Stimulated activated naive CD4-positive, alpha-beta T cell treated with Interleukin-2 at 50 U/mL for 16 hours (primary cell): ENCODE measurements around the gene TUBGCP6.
A peak's percentile ranks its signal among the peaks of the same experiment; 100 is the strongest.

Experiments
- DNase-seq: peaks from one replicate; lab custom pipeline; 2025; lab: John Stamatoyannopoulos, UW

Gene TUBGCP6

DNA sequence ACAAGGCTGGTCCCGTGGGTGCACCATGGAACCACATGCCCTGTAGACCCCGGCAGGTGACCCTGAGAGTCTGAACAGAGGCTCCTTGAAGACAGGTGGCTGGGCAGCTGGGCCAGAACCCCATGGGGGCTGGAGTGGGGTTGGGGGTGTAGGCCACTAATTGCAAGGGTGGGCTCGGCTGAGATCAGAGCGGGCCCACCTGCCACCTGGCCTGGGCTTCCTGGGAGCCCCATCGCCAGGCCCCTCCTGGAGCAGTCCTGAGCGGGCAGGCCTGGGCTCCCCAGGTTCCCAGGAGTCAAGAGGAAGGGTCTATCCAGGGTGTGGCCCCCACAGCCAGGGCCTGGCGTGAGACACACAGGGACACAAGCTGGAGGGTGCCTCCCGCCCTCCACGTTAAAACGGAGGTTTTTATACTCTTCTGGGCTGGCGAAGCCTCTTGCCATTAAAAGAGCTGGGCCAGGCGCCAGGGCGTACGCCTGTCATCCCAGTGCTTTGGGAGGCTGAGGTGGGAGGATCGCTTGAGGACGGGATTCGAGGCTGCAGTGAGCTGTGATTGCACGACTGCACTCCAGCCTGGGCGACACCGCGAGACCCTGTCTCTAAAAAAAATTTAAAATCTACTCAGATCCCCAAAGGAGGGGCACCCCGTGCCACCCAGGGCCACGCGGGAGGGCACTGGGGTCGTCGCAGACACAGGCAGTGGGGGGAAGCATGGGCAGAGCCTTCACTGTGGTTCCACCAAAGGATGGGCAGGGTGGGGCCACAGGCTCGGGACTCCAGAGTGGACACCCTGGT, 63.9 kb downstream of the TUBGCP6 start:
- no peak for DNase-seq

DNA sequence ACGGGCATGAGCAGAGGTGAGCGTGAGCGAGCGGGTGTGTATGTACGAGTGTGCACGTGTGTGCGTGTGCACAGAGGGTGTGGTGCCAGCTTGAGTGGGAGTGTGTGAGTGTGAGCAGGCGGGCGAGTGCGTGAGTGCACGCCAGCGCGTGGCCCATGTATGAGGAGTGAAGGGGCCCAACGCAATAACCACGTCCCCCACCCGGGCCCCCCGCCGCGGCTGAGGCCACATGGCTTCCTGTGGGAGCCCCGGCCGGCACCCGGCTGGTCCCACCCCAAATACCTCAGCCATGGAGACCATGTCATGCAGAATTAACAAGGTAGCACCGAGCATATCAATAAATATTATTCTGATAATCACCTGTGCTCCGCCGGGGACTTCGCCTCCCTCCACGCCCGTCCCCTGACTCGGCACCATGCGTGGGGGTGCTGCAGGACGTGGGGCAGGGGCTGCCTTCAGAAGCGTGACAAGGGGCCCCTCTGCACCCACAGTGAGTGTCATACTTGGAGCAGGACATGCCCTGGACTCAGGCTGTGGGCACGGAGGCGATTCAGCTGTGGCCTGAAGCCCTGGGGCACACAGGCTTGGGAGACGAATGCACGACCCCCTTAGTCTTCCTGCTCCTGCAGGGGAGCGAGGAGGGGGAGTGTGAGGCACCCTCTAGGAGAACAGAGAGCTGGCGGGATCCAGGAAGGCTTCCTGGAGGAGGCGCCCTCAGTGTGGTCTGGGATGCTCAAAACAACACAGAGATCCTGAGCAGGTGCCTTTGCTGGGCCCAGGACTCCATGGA, 64.7 kb downstream of the TUBGCP6 start:
- DNase-seq = no peak

DNA sequence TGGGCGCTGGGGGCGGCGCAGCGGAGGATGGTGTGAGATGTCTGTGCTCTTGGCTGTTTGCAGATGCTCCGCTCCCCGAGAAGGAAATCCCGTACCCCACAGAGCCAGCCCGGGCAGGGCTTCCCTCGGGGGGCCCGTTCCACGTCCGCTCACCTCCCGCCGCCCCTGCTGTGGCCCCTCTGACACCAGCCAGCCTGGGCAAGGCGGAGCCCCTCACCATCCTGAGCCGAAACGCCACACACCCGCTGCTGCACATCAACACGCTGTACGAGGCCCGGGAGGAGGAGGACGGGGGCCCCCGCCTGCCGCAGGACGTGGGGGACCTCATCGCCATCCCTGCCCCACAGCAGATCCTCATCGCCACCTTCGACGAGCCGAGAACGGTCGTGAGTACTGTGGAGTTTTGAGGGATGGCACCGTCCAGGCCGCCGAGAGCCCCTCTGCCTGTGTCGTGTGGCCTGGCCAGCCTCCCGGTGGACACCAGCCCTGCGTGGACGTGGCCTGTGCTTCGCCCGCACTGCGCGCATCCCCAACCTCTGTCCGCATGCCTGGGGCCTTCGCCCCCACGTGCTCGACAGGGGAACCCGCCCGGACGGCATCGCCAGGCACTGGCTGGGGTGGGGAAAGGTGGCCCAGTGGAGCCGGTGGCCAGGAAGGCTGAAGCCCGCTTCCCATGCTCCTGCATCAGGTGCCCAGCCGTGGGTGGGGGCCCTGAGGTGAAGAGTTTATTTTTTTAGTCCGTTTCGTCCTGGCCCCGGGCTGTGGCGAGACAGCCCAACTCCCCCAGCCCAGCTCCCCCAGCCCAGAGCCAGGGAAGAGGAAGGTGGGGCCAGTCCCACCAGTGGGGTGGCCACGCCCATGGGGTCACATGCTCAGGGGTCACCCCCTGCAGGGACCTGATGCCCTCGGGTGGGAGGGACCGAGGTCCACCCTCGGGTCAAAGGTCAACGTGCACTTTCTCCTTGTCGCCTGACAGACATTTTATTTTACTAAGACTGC, 65.7 kb downstream of the TUBGCP6 start:
- DNase-seq = no peak

DNA sequence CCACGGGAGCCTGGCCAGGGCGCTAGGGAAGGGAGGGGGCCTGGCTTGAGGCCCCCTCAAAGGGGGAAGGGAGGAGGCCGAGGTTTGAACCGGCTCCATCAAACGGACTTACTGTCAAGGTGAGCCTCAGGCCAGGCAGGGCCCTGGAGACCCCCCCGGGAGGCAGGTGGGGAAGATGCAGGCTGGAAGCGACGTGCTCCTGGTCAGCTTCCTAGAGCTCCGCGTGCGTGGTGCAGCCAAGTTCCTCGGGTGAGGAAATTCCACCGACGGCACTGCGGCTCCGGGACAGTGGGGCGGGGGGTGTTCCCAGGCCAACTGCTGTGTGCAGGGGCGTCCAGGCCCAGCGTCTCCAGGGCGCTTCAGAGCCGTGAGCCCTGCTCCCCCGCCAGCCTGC, 66.4 kb downstream of the TUBGCP6 start:
- no peak for DNase-seq

DNA sequence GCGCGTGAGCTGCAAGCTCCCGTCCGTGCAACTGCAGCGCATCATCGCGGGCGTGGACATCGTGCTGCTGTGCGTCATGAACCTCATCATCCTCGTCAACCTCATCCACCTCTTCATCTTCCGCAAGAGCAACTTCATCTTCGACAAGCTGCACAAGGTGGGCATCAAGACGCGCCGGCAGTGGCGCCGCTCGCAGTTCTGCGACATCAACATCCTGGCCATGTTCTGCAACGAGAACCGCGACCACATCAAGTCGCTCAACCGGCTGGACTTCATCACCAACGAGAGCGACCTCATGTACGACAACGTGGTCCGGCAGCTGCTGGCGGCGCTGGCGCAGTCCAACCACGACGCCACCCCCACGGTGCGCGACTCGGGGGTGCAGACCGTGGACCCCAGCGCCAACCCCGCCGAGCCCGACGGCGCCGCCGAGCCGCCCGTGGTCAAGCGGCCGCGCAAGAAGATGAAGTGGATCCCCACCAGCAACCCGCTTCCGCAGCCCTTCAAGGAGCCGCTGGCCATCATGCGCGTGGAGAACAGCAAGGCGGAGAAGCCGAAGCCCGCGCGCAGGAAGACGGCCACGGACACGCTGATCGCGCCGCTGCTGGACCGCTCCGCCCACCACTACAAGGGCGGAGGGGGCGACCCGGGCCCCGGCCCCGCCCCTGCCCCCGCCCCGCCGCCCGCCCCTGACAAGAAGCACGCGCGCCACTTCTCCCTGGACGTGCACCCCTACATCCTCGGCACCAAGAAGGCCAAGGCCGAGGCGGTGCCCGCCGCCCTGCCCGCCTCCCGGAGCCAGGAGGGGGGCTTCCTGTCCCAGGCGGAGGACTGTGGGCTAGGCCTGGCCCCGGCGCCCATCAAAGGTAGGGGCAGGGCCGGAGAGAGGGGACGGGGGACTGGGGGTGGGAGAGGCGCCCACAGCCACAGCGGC, 67.0 kb downstream of the TUBGCP6 start:
- no peak for DNase-seq

DNA sequence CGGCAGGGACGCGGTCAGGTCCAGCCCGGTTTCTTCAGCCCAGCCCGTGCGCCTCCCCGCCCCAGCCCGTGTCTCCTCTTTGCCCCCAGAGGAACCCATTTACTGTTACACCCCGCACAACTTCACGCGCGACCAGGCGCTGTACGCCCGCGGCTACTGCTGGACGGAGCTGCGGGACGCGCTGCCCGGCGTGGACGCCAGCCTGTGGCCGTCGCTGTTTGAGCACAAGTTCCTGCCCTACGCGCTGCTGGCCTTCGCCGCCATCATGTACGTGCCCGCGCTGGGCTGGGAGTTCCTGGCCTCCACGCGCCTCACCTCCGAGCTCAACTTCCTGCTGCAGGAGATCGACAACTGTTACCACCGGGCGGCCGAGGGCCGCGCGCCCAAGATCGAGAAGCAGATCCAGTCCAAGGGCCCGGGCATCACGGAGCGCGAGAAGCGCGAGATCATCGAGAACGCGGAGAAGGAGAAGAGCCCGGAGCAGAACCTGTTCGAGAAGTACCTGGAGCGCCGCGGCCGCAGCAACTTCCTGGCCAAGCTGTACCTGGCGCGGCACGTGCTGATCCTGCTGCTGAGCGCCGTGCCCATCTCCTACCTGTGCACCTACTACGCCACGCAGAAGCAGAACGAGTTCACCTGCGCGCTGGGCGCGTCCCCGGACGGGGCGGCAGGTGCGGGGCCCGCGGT, 67.8 kb downstream of the TUBGCP6 start:
- no peak for DNase-seq

DNA sequence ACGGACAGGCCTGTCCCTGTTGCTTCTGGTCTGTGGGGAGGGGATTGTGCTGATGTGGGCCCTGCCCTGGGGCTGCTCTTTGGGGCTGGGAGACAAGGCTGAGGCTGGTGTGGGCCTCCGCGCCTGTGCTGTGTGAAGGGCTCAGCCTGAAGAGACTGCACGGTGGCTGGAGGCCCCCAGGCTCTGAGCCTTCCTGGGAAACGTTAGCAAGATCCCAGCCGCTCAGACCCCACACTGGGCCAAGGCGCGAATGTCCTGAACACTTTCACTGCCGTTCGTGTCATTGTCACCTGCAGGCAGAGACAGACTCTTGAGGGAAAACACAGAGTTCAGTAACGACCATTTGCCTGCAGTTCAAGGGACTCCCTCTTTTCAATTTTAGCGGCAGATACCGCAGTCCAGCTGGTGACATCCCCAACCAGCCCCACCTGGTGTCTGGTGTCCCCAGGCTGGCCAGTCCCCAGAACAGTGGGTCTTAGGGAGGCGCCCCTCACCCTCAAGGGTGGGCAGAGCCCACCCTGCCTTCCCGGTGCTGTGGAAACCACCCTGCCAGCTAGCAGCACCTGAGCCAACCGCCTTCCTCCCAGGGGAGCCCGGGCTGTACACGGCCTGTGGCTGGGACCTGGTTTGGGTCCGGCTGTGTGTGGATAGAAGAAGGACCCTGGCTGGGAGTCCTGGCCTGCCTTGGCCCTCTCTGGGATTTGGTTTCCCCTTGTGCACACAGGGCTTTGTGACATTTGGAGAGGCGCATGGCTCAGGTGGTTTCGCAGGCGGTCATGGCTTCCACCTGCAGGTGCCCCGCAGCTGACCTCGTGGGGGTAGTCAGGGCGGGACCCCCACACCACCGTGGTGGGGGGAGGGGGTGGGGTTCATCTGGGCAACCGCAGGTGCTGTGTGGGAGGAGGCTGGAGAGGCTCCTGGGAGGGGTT, 68.6 kb downstream of the TUBGCP6 start:
- DNase-seq = no peak

DNA sequence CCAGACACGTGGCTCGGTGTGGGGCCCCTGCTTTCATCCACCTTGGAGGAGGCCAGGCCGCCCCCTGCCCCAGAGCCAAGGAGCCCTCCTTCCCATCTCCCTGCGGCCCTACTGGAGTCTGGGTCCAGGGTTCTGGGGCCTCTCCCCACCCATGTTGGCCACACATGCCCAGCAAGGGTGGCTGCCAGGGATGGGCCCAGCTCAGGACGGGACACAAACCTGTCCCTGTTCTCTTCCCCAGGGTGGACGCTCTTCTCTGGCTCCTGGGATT, 69.7 kb downstream of the TUBGCP6 start:
- no peak for DNase-seq

DNA sequence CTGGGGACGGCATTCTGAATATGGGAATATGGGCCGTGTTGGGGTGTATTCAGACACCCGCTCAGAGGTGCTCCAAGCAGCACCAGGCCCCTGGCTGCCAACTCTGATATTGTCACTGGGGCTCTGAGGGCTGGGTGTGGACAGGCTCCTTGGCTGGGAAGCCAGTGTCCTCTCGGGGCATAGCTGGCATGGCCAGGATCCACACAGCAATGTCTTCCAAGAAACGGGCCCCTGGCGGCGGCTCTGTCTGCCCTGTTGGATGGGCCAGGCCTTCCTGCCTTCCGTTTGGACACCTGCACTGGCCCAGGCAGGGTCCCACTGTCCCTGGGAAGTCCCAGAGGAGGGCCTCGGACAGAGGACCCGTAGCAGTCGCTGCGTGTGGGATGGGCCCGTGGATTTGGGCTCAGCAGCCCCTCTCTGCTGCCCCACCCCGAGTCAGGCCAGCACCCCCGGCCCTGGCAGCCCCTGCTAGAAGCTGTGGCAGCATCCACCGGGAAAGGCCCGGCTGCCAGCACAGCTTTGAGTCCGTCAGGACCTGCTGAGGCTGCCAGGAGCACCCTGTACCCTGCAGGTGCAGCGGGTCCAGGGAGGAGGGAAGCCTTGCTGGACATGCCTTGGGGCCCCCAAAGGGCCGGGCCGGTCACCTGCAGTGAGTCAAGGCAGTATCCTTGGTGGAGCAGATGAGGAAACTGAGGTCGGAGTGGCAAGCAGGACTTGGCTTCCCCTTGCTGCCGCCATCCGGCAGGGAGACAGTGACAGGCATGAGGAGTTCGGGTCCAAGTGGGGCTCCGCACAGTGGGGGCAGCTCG, 70.2 kb downstream of the TUBGCP6 start:
- no peak for DNase-seq

DNA sequence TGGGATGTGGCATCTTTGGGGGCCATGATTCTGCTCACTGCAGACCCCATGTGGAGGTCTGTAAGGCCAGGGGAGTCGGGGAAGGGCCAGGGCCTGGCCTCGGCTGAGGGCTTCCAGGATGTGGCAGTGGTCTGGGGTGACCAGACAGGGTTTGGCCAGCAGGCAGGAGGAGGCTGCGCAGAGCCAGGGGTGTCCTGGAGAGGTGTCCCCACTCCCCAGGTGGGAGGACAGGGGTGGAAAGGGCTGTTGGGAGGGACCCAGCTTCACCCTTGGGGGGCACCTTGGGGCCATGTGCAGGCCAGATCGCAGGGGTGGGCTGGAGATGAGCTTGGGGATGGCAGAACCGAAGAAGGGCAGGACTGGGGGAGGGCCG, 70.9 kb downstream of the TUBGCP6 start:
- no peak for DNase-seq

DNA sequence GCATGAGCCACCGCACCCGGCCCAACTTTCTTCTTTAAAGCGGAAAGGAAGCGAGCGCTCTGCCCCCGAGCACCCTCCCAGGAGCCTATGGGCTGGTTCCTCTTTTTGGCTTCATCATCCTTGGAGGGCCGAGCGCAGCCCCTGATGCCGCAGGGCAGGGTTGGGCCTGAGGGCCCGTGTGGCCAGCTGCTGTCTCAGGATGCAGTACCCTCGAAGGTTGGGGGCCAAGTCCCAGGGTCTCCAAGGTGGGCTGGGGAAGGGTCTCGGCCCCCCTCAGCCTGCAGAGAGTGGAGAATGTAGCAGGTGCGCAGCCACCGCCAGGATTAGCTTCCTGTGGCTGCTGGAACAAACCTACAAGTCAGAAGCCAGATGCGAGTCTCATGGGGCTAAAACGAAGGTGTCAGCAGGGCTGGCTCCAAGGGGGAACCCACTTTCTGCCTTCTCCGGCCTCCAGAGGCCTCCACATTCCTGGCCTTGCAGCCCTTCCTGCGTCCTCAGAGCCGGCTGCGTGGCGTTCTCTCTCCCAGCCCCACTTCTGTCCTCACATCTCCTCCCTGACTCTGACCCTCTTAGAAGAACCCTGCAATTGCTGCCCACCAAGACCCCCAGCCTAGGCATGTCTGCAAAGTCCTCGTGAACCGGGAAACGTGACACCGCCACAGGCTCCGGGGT, 71.4 kb downstream of the TUBGCP6 start:
- no peak for DNase-seq

DNA sequence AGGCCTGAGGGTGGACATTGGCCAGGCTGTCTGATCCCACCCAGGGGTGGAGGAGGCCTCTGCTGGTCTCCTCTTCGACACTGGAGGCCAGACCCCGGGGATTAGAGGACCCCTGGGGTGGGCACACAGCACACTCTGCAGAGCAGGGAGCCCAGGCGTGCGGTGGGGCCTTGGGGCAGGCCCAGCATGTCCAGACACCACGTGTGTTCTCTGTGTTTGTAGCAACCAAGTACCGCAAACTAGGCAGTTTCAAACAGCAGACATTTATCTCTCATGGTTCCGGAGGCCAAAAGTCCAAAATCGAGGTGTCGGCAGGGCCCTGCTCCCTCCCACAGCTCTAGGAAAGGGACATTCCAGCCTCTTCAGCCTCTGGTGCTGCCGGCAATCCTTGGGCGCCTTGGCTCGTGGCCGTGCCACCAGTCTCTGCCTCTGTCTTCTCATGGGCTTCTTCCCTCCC, 72.8 kb downstream of the TUBGCP6 start:
- no peak for DNase-seq

DNA sequence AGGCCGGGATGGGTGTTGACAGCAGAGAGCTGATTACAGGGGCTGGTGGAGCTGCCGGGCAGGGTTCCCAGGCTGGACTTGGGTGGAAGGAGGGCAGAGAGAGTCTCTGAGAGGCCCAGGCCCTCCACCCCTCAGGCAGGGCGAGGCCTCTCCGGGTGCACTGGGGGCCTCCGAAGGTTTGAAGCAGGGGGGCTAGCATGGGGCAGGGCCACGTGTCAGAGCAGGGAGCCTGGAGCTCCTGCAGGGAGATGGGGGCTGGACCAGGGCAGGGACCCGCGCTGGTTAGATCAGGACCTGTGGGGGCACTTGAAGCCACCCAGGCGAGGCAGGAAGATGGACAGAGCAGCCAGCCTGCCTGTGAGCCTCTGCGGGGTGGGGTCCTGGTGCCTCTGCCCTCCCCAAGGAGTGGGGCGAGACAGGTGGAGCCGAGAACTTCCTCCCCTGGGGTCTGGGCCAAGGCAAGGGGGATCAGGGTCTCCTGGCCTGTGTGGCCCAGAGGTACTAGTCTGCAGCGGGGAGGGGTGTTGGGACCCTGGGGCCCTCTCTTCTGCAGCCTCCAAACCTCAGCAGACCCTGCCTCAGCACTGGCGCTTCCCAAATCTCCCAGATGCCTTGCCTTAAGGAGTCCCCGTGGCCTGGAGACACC, 73.4 kb downstream of the TUBGCP6 start:
- no peak for DNase-seq

DNA sequence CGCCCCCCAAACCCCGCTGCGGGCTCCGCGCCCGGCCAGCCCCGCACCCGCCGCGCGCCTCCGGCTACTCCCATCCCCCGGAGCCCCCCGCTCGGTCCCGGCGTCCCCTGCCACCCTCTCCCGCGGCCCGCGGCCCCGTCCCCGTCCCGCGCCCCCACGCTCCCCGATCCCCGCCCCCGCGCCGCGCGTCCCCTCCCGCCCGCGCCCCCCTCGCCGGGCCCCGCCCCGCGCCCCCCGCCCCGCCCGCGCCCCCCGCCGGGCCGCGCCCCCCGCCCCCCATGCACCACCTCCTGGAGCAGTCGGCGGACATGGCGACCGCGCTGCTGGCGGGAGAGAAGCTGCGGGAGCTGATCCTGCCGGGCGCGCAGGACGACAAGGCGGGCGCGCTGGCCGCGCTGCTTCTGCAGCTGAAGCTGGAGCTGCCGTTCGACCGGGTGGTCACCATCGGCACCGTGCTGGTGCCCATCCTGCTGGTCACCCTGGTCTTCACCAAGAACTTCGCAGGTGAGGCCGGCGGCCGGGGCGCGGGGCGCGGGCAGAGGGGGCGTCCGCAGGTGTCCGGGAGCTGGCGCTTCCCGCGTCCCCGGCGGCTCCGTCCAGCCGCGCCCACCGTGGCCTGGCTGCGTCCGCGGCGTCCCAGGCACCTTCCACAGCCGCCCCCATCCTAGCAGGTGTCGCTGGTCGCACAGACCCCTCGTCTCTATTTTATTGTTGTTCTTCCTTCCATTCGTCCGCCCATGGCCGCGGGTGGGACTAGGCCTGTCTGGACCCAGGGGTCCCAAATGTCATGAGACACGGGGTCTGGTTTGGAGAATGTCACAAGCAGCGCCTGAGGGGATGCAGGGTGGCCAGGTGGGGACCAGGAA, 74.1 kb downstream of the TUBGCP6 start, which contains the start of gene PANX2:
PANX2 (plus strand) TSS at position 279 of the 866 bp plus-strand sequence; CDS start at position 279, 0 bp downstream.
- no peak for DNase-seq

DNA sequence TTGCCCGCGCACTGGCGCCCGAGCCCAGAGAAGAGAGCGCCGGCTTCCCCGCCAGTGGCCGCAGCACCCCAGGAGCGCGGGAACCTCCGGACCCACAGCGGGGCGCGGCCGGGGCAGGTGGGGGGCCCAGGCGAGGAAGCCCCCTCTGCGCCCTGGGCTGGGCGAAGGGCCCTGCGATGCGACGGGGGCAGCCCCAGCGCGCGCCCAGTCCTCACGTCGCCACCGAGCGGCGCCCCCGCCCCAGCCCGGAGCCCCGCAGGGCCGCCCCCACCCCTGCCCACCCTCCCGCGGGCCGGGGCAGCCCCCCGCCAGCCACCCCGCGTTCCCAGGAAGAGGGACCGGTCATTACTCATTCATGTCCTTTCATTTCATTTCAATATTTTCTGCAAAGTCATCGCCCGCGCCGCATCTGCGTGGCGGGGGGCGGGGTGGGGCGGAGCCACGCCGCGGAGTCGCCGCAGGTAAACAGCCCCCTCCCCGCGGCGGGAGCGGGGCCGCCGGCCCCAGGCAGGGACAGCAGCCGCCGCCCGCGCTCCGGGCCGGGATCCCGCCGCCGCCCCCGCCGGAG, 75.0 kb downstream of the TUBGCP6 start:
- peak; percentile 47 for DNase-seq

DNA sequence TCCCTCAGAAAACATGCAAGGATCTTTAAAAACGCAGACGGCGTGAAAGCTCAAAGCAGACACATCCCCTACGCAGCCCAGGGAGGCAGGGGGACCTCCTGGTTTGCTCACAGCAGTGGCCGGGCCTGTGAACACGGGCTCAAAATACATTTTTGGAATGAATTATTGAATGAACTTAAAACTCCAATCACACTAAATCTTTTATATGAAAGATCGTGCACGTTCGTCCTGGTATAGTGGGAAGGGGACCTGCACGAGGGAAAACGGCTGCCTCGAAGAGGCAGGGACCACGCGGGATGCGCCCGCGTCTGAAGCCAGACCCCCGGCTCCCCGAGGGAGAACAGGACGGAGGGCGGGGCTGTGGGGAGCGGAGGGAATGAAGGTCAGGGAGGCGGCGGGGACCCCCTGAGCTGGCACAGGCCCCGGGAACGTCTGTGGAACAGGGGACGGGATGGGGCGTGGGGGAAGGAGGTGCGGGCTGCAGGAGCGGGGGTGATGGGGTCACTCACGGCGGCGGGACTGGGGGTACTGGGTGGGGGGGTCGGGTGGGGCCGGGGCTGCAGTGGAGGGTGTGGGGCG, 75.6 kb downstream of the TUBGCP6 start:
- no peak for DNase-seq
